HFF-Myc (cell line): ENCODE data around the gene GNB3.

ENCODE experiments used
- DNase-seq: peaks from one replicate; pipeline ENCODE4 v3.0.0-alpha.2; 2011; ENCODE audit warnings: low read depth; ENCODE audit errors: extremely low read depth
- H3K4me3 ChIP-seq: replicated peaks from 2 replicates; pipeline ENCODE4 v1.5.1; 2011; ENCODE audit warnings: low read depth, mild to moderate bottlenecking, control low read depth, low read length
- CTCF ChIP-seq: IDR thresholded peaks from 2 replicates; pipeline ENCODE4 v1.5.1; 2012; ENCODE audit warnings: mild to moderate bottlenecking, low read depth, low read length, control low read depth; ENCODE audit errors: missing control alignments

The GNB3 gene

GRCh38 chr12:6894321-6894720, 53.6 kb downstream of the GNB3 start:
- no peak for DNase-seq
- no peak overlapping the region for H3K4me3 ChIP-seq
- TF ChIP-seq CTCF: no peak
